ENCODE data around the gene GK.

DNA sequence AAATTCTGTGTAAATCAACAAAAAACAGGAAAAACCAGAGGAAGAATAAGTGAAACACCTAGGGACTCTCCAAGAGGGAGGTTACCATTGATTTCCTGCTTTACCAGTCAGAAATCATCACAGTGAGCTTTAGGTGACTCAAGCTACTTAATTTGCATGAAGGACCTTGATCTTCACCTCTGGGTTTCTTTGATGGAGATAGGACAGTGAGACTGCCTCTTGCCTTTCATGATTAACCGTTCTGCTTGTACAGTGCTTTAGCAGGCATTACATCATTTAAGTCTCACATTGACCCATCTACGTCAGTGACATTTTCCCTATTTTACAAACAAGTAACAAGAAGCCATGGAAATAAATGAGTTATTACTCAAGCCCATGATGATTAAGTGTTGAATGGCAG is 3.4 kb upstream of the GK start:
- TF ChIP-seq, protein P1, sequence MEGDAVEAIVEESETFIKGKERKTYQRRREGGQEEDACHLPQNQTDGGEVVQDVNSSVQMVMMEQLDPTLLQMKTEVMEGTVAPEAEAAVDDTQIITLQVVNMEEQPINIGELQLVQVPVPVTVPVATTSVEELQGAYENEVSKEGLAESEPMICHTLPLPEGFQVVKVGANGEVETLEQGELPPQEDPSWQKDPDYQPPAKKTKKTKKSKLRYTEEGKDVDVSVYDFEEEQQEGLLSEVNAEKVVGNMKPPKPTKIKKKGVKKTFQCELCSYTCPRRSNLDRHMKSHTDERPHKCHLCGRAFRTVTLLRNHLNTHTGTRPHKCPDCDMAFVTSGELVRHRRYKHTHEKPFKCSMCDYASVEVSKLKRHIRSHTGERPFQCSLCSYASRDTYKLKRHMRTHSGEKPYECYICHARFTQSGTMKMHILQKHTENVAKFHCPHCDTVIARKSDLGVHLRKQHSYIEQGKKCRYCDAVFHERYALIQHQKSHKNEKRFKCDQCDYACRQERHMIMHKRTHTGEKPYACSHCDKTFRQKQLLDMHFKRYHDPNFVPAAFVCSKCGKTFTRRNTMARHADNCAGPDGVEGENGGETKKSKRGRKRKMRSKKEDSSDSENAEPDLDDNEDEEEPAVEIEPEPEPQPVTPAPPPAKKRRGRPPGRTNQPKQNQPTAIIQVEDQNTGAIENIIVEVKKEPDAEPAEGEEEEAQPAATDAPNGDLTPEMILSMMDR (conservative IDR thresholded peaks at IDR 0.05; ENCODE audit: low read length) = no peak
- TF ChIP-seq EZH2phosphoT487 (IDR thresholded peaks at IDR 0.05; ENCODE audit: borderline replicate concordance) = no peak
